A549 (cell line): ENCODE results near the gene NYAP1.

Experiments
- CHD2 ChIP-seq: fragments of 150-350 bp; IDR thresholded peaks from 2 replicates; pipeline ENCODE4 v1.6.1; 2014; ENCODE audit warnings: low read length; ENCODE audit not compliant: partially characterized antibody
- ESRRA ChIP-seq: fragments of 150-350 bp; IDR thresholded peaks from 2 replicates; pipeline ENCODE4 v1.6.1; 2014; ENCODE audit warnings: mild to moderate bottlenecking, low read length, borderline replicate concordance
- KDM1A ChIP-seq: fragments of 200-600 bp; sonication (generic); IDR thresholded peaks from 2 replicates; pipeline ENCODE4 v1.6.1; 2016; ENCODE audit warnings: low read depth, mild to moderate bottlenecking
- POLR2A ChIP-seq: IDR thresholded peaks from 2 replicates; pipeline ENCODE4 v1.6.1; 2012; ENCODE audit warnings: mild to moderate bottlenecking, low read length
- RAD21 ChIP-seq, 2 experiments: fragments of >200 bp in 1 of 2; sonication (Bioruptor Twin) in 1 of 2; formaldehyde crosslinking in 1 of 2; IDR thresholded peaks in 1 of 2; conservative IDR thresholded peaks in 1 of 2; 2 replicates in 1 of 2; 3 replicates in 1 of 2; pipeline ENCODE4 v1.6.1; 2012 to 2018; ENCODE audit warnings: inconsistent platforms in 1 of 2
- RFX5 ChIP-seq: fragments of 450-650 bp; IDR thresholded peaks from 2 replicates; pipeline ENCODE4 v1.7.1; 2014; ENCODE audit warnings: antibody characterized with exemption, mild to moderate bottlenecking, moderate library complexity
- TF ChIP-seq, protein P1 (sequence below): fragments of >200 bp; sonication (Bioruptor Twin); formaldehyde crosslinking; IDR thresholded peaks from 3 replicates; pipeline ENCODE4 v1.5.1; 2016

- no peak for TF ChIP-seq KDM1A
- no peak for TF ChIP-seq ESRRA
- TF ChIP-seq, protein P1, sequence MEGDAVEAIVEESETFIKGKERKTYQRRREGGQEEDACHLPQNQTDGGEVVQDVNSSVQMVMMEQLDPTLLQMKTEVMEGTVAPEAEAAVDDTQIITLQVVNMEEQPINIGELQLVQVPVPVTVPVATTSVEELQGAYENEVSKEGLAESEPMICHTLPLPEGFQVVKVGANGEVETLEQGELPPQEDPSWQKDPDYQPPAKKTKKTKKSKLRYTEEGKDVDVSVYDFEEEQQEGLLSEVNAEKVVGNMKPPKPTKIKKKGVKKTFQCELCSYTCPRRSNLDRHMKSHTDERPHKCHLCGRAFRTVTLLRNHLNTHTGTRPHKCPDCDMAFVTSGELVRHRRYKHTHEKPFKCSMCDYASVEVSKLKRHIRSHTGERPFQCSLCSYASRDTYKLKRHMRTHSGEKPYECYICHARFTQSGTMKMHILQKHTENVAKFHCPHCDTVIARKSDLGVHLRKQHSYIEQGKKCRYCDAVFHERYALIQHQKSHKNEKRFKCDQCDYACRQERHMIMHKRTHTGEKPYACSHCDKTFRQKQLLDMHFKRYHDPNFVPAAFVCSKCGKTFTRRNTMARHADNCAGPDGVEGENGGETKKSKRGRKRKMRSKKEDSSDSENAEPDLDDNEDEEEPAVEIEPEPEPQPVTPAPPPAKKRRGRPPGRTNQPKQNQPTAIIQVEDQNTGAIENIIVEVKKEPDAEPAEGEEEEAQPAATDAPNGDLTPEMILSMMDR: no peak
- TF ChIP-seq RAD21 (conservative IDR thresholded peaks at IDR 0.05 in 1 of 2, IDR thresholded peaks at IDR 0.05 in 1 of 2): no peak
- no peak for TF ChIP-seq CHD2
- TF ChIP-seq POLR2A: no peak
- no peak for TF ChIP-seq RFX5
Measured at GRCh38 chr7:100544386-100544785, 60.7 kb downstream of the NYAP1 start.
